Measurements from ENCODE around the gene NLGN4Y.
"Not testable (repeated sequence)": the region's sequence is repeated elsewhere in the genome, so short reads cannot be mapped to it uniquely, and the experiment has no call there.

NLGN4Y gene

GRCh38 chrY:14860448-14860847 is 336.1 kb downstream of the NLGN4Y start:
- no peak for DNase-seq

- not testable (repeated sequence) for DNase-seq
These were observed 336.7 kb downstream of the NLGN4Y start for GRCh38 chrY:14861033-14861432.

DNA sequence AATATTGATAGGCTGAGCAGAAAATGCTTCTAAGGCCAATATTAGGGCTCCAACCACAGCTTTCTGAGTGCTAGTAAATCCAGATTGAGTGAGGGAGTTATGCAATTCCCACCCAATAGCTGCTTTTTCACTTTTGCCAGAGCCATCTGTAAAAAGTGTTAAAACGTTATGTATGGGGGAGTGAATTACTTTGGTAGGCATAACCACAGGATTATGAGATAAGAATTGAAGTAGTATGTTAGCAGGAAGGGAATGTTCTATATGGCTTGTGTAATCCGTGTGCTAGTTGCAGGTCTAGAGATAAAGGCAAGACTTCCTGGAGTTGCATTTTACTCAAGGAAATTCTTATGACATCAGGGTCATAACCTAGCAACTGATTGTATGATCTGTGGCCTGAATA is 347.6 kb downstream of the NLGN4Y start:
- DNase-seq, result no peak

Measured in HCEC 1CT (cell line).